GM19025 (cell line): ENCODE measurements around the gene MARCHF6.
"Not testable (repeated sequence)": the region's sequence is repeated elsewhere in the genome, so short reads cannot be mapped to it uniquely, and the experiment has no call there.

Source experiments
- ATAC-seq: cut with Tn5 transposase; IDR thresholded peaks from one replicate; pipeline ENCODE4 v1.9.1; 2021; ENCODE audit warnings: mild to moderate bottlenecking, low read depth, moderate library complexity; ENCODE audit not compliant: unreplicated experiment

Gene MARCHF6

GRCh38 chr5:10344461-10345106 lies 8.9 kb upstream of the MARCHF6 start:
- not testable (repeated sequence) for ATAC-seq

GRCh38 chr5:10348258-10348657 lies 5.2 kb upstream of the MARCHF6 start:
- no peak for ATAC-seq

DNA sequence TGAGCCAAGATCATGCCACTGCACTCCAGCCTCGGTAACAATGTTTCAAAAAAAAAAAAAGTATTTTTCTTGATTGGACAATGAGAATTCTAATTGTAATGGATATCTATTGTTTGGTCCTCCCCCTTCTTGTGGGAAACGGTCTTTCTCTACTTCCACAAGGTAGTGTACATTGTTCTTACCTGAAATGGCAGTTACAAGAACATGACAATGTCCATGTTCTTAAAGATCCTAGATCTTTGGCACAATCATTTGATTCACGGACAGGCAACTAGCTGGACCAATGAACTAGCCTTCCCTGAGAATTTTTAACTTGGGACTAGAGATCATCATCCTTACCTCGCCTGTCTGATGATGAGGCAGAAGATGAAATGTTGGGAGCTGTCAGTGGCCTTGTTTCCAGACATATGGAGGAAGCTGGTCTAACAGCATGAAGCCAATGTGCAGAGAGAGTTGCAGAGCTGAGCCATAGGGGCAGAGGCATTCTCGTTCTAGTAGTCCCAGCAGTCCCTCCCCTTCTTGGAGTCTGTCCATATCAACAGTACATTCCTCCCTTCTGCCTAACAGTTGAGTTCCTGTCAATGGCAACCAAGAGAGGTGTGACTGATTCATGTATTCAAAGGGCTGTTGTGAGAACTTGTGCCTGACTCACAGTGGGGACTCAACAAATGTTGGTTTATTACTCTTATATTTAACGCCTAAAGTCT lies 2.1 kb upstream of the MARCHF6 start:
- no peak for ATAC-seq

- no peak for ATAC-seq
Measured at GRCh38 chr5:10351919-10352318, 1.6 kb upstream of the MARCHF6 start.

- no peak for ATAC-seq
Measured at GRCh38 chr5:10352430-10353240, 860 bp upstream of the MARCHF6 start.

GRCh38 chr5:10354048-10354872 lies 765 bp downstream of the MARCHF6 start:
- ATAC-seq: peak; percentile 15

- no peak for ATAC-seq
Measured at GRCh38 chr5:10355071-10355889, 1.8 kb downstream of the MARCHF6 start.

- no peak for ATAC-seq
Measured at GRCh38 chr5:10358999-10359398, 5.5 kb downstream of the MARCHF6 start.

GRCh38 chr5:10360686-10361085 lies 7.2 kb downstream of the MARCHF6 start:
- no peak for ATAC-seq

GRCh38 chr5:10363519-10364185 lies 10.2 kb downstream of the MARCHF6 start:
- no peak for ATAC-seq

DNA sequence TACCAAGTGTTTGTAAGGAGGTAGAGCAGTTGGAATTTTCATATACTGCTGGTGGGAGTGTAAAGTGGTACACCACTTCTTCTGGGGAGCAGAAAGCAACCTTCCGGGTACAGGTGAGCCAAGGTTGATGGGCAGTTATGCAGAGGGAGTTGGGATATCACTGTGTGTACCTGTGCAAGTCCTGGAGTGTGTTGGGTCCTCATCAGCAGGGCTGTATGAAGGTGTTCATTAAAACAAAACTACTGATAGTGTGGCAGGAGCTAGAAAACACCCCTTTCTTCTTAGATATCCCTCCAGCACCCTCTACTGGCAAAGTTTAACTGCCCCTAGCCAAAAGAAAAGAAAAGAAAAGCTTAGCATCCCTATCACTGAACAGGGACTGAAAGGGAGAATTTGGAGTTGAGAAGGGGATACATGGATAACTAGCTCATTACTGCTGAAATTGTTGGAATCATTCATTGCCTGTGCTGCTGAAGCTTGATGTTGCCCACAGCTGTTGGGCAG lies 10.7 kb downstream of the MARCHF6 start:
- no peak for ATAC-seq

GRCh38 chr5:10365782-10366181 lies 12.3 kb downstream of the MARCHF6 start:
- ATAC-seq: no peak

DNA sequence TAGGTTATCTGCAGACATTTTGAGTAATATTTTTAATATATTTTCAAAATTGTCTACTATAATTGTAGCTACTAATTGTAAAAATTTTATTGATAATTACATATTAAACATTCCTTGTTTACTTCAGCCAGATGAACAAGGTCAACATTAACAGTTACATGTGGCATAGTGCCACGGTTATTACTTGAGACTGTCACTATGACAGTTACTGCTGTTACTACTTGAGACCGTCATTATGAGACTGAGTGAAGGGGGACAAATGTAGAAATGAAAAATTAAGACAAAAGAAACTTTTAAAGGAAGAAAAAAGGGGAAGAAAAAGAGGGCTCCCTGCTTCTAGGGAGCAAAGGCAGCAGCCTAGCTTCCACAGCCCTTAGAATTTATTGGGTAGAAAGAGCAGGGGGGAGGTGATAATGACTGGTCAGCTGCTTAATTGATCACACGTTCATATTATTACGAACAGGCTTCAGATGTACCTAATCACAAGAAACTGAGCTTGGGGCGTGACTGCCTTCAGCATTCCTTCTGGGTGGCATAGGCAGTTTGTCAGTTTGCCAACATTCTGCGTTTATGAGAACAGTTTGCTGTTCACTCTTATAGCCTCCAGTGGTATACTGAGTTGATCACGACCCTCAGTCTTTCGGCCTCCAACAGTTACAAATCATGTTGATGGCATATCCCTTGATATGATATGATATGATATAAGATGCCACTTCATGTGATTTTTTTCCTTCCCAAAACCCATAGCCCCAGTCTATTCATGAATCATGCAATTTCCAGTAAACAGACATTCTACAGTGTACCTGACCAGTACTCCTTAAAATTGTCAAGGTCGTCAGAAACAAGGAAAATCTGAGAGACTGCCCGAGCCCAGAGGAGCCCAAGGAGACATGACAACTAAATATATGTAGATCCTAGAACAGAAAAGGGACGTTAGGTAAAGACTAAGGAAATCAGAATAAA lies 13.1 kb downstream of the MARCHF6 start:
- no peak for ATAC-seq

GRCh38 chr5:10367579-10367978 lies 14.1 kb downstream of the MARCHF6 start:
- no peak for ATAC-seq

DNA sequence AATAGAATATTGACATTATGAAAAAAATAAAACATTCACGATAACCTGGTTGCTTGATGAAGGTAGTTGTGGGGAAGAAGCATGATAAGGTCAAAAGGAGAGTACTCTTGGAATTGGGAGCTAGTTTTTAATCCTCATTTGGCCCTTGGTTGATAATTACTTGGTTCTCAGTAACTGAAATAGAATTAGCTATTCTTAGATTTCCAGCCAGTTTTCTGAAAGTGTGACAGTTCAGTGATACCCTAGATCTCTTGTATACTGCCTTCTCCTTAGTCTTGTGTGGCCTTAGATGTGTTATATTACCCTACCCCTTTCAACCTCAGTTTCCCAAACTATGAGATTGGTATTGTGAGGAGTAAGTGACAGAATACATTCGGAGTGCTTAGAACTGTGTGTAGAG lies 17.4 kb downstream of the MARCHF6 start:
- ATAC-seq: no peak

DNA sequence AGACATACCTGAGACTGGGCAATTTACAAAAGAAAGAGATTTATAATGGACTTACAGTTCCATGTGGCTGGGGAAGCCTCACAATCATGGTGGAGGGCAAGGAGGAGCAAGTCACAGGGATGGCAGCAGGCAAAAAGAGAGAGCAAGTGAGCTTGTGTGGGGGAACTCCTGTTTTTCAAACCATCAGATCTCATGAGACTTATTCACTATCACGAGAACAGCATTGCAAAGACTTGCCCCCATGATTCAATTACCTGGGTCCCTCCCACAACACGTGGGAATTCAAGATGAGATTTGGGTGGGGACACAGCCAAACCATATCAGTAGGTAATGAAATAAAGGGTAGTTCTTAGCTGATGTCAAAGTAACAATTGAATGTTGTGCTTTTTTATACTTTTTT lies 17.9 kb downstream of the MARCHF6 start:
- ATAC-seq: not testable (repeated sequence)

DNA sequence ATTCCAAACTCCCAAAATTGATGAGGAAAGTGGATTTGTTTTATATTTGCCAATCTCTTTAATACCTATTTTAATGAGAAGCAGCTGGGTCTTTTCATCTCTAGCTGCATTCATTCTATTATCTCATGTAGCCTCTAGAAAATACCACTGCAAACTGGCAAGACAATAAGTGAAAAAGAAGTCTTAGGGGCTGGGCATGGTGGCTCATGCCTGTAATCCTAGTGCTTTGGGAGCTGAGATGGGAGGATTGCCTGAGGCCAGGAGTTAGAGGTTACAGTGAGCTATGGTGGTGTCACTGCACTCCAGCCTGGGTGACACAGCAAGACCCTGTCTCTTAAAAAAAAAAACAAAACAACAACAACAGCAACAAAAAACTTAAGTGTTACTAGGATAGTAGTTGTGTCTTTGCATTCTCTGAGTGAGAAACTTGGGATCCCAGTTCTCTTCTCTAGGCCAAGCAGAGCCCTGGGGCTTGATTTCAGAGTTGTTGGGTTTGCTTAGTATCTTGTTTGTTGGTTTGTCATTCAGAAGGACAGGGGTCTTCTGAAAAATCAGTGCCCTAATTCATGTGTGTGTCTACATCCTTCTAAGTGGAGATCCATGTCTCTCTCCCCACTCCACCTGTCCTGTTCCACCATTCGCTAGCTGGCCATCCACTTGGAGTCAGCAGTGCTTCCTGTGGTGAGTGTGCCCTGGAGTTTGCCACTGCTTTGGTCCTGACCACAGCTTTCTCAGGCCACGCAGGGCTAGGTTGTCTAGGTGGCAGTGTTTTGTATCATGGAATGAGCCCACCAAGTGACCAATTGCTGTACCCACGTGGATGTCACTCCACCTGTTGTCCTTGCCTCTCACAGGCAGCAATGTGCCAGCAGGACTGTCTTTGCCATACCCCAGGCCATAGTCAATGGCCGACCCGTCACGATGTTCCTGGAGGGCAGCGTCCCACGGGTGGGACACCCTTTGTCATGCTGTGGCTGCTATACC lies 19.5 kb downstream of the MARCHF6 start:
- ATAC-seq: no peak
